ENCODE results near the gene CREB3L4. TPM values are rescaled to one million over a fixed set of nuclear protein-coding genes. Genes with fewer than 3 reads are reported as not detected.

Gene CREB3L4
- total and polyA plus RNA-seq, 2 of the 4 experiments (the other 2 are of a cell fraction) = 6.5 to 9.8 TPM

DNA sequence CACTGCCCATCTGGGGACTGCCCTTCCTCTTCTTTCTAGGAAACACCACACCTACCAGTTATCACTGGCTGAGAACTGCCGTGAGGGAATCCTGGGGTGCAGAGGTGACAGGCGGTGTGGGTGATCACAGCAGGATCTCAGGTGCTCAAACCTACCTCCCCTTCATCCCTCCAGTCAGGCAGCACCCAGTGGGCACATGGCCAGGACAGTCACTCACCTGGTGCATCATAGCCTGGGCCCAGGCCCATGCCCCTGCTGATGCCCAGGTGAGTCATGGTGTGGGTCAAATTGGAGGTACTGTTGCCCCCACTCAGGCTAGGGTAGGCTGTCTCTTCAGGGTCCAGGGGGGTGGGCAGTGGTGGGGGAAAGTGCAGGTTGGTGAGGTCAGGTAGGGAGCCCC is 15.9 kb upstream of the CREB3L4 start:
- Histone ChIP-seq H4K8ac (ENCODE audit: low read depth in 2 of 2, low read length in 2 of 2) (no peak overlapping the region), H4K91ac (ENCODE audit: insufficient read depth, low read depth, low read length) (no peak overlapping the region), H3K79me1 (ENCODE audit: low read depth in 1 of 2, low read length in 2 of 2) (peaks cover 24 to 57% of the 10 kb centered on the region in 2 experiments), H3K27ac (ENCODE audit: insufficient read depth, low read length) (no peak overlapping the region), H2BK15ac (ENCODE audit: low read depth, low read length) (no peak overlapping the region), H3K4me2 (ENCODE audit: low read depth, low read length) (no peak overlapping the region), H3K56ac (ENCODE audit: extremely low read depth, insufficient read depth, low read length) (no peak overlapping the region), H3K9me1 (ENCODE audit: insufficient read depth, low read length) (peaks cover 11% of the 10 kb centered on the region; the same call in 1 of the 2 replicates), H2AFZ (replicated peaks; ENCODE audit: low read length, poor library complexity) (peak overlapping the region; percentile 39), H2BK120ac (ENCODE audit: low read depth, low read length) (no peak overlapping the region), H4K20me1 (ENCODE audit: insufficient read depth, low read length) (peaks cover 35% of the 10 kb centered on the region), H2BK20ac (ENCODE audit: low read depth, low read length) (no peak overlapping the region), H3K9me3 (ENCODE audit: control insufficient read depth, insufficient read depth, low read length) (no peaks in the 10 kb centered on the region), H2AK9ac (replicated peaks; ENCODE audit: low read depth, low read length, poor library complexity) (no peak overlapping the region), H3K14ac (replicated peaks; ENCODE audit: low read depth, low read length) (no peak overlapping the region), H2AK5ac (ENCODE audit: low read depth, low read length) (no peak overlapping the region), H4K5ac (ENCODE audit: low read depth, low read length) (no peak overlapping the region), H3K18ac (ENCODE audit: low read depth, low read length) (no peak overlapping the region), H2BK5ac (ENCODE audit: low read depth, low read length, poor library complexity, severe bottlenecking) (no peak overlapping the region), H3K23ac (ENCODE audit: low read depth, low read length) (no peak overlapping the region), H3K4ac (ENCODE audit: low read depth, low read length) (no peak overlapping the region), H3K9ac (ENCODE audit: low read depth, low read length) (no peak overlapping the region), H3K36me3 (ENCODE audit: control insufficient read depth, insufficient read depth, low read length) (peaks cover 53% of the 10 kb centered on the region), H3K4me3 (ENCODE audit: insufficient read depth, low read depth, low read length) (no peak overlapping the region), H3K4me1 (ENCODE audit: control insufficient read depth, insufficient read depth, low read length) (peaks cover 9% of the 10 kb centered on the region), H3K27me3 (ENCODE audit: control insufficient read depth, insufficient read depth, low read length) (no peaks in the 10 kb centered on the region)
- intact Hi-C loops (cut with micrococcal nuclease) (no loop called here), dilution Hi-C loops (cut with HindIII; ENCODE audit: low sequenced_read_pairs, unreplicated experiment) (no loop called here), in situ Hi-C loops (cut with MboI; ENCODE audit: low sequenced_read_pairs) (loop anchor here (25.0 kb wide), 1 partner anchor 414 kb away; the partner anchor contains the start of genes S100A3, S100A4, S100A5 and S100A6)
- no CpG with 5 or more reads among the region's 2 CpGs for WGBS, 2 experiments (ENCODE audit: extremely low coverage in 2 of 2, insufficient read length in 1 of 2)
- no peak for TF ChIP-seq POLR2A (IDR thresholded peaks at IDR 0.05; ENCODE audit: low read depth, low read length)
- TF ChIP-seq NFE2L2 (IDR thresholded peaks at IDR 0.05; ENCODE audit: low read depth, low read length) = no peak
- TF ChIP-seq, protein P1, sequence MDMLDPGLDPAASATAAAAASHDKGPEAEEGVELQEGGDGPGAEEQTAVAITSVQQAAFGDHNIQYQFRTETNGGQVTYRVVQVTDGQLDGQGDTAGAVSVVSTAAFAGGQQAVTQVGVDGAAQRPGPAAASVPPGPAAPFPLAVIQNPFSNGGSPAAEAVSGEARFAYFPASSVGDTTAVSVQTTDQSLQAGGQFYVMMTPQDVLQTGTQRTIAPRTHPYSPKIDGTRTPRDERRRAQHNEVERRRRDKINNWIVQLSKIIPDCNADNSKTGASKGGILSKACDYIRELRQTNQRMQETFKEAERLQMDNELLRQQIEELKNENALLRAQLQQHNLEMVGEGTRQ (IDR thresholded peaks at IDR 0.05; ENCODE audit: low read depth, low read length) = no peak
- TF ChIP-seq FOS (IDR thresholded peaks at IDR 0.05; ENCODE audit: low read depth, low read length) = no peak
- CTCF ChIA-PET = no interaction called here
- DNase-seq (no peak), ATAC-seq (ENCODE audit: low read depth) (no peak)
- POLR2A ChIA-PET (ENCODE audit: unreplicated experiment) = no interaction called here
- BruUV-seq (replicated peaks) = no TSS peak
